ENCODE measurements around the gene HOXA4.

The HOXA4 gene

DNA sequence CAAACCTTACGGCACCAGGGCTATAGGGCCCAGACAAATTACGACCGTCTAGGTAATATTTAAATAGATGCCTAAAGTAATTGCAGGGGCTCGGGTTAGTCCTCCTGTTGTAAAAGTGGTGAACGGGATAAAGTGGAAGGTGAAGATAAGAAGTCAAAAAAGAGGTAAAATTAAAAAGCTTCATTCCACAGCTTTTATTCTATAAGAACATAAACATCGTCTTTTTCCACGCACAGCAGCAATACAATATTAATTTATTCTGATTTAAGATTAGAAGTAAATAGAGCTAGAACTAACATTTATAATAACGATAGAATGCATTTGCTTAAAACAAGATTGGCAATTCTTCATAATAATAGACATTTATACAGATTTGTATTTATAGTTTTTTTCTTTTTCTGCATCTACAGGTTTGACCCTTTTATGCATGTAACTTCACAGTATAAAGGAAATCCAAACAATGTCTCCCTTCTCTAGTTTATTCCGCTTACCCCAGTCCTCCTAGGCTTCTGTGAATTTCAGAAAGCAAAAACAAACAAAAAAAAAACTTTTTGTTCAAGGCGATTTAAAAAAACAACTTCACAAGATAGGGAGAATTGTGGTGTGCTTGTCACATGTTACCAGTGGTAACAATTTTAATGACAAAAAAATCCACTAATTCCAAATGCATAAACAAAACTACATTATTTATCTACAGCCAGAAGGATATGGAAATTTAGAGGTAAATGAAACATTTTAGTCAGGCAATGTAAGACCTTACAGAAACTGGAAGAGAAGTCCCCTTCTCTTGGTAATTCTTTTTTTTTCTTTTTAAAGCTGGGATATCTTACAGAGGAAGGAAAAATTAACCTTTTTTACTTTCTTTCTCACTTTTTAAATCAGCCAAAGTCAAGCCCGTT, 40.1 kb upstream of the HOXA4 start:
- DNase-seq (ENCODE audit: insufficient read length, low spot score): no peak
- no peak for FAIRE-seq

DNA sequence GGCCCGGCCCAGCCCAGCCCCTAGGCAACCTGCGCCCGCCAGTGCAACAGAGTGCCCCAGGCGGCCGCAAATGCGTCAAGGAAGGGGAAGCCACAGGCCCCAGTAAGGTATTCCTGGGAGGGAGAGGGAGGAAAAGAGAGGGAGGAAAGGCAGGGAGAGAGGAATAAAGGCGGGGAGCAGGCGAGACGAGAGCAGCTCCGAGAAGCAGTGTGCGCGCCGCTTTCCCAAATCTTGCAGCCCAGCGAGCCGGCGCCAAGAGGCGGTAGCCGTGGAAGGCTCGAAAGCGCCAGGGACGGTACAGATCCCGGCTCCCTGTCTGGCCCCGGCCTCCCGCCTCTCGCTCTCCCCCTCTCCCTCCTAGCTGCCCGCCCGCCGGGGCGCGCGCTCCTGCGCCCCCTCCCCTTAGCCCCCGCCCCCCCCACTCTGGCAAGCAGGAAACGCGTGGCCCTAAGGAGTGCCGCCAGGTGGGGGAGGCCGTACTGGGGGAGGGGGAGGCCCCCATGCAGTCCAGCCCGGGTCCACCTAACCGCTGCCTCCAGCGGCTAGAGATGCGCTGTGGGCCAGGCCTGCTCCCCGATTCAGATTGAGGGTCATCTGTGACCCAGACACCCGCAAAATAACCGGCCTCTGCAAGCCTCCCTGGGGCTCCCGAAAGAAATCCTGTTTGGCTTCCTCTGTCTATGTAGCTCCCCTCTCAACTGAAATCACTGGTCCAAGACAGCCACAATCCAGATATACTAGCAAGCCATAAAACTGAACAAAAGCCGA, 39.3 kb upstream of the HOXA4 start:
- FAIRE-seq: no peak
- DNase-seq (ENCODE audit: insufficient read length, low spot score): no peak

DNA sequence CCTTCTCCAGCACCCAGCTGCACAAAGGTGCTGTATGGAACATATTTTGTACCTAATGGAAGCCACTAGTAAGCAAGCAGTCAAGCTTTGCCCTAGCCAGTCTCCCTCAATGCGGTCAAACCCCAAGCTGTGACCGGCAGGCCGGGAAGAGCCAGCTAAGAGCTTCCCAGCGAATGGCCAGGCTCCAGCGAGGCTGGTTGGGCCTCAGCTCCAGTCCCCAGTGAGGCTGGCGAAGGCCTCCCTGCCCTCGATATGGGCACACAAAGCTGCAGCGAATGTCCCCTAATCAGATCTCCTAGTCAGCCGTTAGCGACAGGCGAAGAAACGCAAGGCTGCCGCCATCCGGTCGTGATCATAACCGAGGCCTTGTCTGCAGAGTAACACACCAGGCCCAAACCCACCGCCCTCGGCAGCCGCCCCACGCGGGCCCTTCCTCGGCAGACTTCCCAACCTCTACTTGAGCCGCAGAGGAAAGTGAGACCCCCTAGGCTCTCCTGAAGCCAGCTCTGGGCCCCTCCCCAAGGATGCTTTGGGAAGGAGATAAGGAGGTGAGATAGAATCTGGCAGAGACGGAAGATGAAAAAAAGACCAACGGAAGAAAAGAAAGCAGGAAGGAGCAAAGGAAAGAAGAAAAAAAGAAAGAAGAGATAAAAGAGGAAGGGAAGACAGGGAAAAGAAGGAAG, 37.8 kb upstream of the HOXA4 start:
- DNase-seq (ENCODE audit: insufficient read length, low spot score): no peak
- FAIRE-seq: no peak

DNA sequence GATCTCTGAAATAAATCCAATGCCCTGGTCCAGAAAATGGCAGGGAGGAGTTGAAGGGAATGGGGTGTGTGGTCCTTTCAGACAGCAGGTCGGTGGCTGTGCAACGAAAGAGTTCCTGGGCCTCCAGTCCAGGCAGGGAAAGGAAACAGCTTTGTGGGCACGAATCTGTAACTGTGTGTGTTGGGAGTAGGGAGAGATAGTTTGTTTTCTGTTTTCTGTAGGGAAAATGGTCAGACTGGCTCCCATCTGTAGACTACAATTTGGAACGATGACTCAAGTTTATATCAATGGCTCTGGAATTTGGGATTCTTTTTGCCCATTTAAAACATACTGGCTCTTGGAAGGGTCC, 37.3 kb upstream of the HOXA4 start:
- DNase-seq (ENCODE audit: insufficient read length, low spot score): no peak
- FAIRE-seq: no peak

DNA sequence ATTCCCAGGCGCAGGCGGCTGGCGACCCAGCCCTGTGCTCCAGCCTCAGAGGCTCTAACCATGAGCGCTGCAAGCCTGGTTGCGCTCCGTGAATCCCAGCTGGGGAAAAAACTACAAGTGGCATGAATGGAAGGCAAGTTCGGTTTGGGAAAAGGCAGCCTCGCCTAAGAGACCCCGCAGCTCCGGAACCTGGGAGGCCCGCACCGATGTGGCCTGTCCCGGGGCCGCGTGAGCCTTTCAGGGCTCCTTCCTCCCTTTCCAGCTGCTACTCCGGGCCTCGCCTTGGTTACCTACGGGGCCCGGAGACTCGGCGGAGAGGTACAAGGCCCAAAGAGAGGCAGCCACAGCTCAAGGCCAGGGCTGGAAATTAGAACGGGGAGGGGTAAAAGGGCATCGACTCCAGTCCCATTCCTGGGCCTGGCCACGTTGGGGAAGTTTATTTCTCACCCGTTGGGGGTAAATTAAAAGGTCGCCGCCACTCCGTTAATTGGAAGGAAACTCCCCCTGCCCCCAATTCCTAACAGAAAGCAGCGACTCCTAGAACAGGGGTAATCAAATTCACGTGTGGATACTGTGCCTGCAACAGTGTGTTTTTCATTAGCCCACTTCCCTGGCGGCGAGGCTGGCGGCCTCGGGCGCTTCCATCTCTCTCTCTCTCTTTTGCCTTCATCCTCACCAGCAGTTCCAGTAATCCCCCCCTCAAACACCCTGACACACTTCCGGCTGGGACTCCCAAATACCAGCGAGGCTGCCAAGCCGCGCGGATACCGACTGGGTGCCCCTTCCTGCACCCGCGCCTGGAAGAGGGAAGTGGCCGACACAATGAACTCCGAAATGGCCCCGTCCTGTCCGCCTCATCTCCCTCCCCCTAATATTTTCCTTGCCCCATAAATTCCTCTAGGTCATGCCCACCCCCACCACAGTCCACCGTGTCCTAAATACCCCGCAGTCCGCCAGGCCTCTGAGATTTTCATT, 36.3 kb upstream of the HOXA4 start:
- FAIRE-seq (no peak), DNase-seq (ENCODE audit: insufficient read length, low spot score) (no peak)

DNA sequence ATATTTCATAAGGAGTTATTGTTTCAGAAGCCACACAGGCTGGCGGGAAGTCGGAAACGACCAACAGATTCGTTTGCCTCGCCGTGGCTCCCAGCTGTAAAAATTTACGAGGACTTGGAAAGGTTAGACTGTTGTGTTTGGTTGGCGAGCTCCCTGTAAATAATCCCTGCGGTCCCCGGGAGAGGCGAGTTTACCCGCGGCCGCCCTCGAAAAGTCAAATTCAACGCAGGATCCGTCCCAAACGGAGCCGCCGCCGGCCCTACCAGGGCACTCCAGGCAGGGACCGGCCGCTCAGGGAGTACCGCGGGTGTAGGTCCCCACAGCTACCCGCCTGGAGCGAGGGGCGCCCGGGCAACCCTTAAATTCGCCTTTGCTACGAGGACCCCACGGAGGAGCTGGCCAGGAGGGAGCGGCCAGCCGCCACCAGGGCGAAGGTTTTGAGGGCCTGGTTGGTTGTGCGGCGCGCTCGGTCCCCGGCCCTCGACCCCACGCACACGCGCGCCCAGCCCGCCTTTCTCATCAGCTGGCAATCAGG, 35.5 kb upstream of the HOXA4 start:
- DNase-seq (ENCODE audit: insufficient read length, low spot score): no peak
- no peak for FAIRE-seq

DNA sequence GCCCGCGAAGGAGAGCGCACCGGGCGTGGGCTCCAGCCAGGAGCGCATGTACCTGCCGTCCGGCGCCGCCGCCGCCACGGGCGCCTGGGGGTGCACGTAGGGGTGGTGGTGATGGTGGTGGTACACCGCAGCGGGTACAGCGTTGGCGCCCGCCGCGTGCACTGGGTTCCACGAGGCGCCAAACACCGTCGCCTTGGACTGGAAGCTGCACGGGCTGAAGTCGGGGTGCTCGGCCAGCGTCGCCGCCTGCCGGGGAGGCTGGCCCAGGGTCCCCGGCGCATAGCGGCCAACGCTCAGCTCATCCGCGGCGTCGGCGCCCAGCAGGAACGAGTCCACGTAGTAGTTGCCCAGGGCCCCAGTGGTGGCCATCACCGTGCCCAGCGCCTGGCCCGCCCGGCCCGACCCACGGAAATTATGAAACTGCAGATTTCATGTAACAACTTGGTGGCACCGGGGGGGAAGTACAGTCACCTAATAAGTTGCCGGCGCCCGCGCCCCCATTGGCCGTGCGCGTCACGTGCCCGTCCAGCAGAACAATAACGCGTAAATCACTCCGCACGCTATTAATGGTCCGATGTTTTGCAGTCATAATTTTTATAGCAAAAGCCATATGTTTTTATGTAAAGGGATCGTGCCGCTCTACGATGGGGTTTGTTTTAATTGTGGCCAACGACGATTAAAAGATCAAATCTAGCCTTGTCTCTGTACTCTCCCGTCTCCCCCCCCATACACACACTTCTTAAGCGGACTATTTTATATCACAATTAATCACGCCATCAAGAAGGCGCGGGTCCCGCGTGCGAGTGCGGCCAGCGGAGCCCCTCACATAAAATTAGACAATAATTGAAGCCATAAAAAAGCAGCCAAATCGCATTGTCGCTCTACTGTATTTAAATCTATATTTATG, 34.8 kb upstream of the HOXA4 start, which contains the start of gene HOXA9:
TSS of gene HOXA9 (minus strand) at position 449 of the 907 bp plus-strand sequence. CDS start at position 369, 80 bp downstream.
- FAIRE-seq: no peak
- no peak for DNase-seq (ENCODE audit: insufficient read length, low spot score)

DNA sequence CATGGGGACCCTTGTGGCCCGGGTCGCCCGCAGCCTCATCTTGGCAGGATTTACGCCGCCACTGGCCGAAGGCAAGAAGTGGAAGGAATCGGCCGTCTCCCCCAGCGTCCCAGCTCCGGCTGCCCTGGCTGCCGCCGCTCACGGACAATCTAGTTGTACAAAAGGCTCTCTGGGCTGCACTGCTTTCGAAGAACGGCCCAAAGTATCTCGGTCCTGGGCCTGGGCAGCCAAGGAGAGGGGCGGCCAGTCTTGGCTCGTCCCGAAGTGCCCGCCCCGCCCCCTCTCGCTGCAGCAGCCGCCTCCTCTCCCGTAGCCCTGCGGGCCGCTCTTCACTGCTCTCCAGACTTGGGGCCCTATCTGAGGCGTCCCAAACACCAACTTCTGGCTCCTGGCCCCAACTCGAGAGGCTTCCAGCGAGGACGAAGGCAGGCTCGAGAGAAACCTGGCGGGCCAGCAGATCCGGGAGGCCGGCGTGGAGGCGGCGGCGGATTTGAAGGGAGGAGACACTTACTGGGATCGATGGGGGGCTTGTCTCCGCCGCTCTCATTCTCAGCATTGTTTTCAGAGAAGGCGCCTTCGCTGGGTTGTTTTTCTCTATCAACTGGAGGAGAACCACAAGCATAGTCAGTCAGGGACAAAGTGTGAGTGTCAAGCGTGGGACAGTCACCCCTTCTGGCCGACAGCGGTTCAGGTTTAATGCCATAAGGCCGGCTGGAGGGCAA, 34.0 kb upstream of the HOXA4 start:
- FAIRE-seq (no peak), DNase-seq (ENCODE audit: insufficient read length, low spot score) (no peak)

DNA sequence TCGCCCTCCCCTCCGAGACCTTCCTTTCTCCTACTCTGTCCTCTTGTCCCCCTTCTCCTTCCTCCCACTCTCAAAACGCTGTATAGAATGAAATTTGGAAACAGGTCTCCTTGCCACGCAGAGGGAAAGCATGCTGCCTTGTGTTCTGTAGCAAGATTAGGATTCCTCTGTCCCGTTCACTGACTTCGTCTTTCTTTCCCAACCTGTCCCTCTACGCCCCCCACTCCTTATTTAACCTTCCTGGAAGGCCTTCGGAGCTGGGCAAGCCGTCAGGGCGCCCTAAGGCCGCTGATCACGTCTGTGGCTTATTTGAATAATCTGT, 33.4 kb upstream of the HOXA4 start:
- FAIRE-seq (no peak), DNase-seq (ENCODE audit: insufficient read length, low spot score) (no peak)

DNA sequence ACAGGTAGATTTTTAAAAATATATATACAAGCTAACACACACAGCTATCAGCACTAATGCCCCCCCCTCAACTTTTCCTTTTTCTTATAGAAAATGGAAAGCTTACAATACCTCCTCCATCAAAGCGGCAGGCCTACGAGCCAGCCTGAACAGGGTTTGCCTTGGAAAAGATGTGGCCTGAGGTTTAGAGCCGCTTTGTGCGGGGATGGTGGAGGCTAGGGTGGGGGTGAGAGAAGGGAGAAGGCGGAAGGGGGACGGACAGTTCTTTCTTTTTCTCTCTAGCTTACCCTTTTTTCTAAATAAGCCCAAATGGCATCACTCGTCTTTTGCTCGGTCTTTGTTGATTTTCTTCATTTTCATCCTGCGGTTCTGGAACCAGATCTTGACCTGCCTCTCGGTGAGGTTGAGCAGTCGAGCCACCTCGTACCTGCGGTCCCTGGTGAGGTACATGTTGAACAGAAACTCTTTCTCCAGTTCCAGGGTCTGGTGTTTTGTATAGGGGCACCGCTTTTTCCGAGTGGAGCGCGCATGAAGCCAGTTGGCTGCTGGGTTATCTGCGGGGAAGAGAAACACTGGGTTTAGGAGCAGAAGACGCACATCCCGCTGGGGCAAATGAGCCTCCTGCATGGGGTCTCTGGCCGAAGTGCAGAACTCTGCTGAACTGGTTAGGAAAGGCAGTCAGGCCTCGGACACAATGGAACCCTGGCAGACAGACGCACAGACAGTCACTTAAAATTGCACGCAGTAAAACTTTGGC, 32.9 kb upstream of the HOXA4 start:
- FAIRE-seq (no peak), DNase-seq (ENCODE audit: insufficient read length, low spot score) (no peak)

DNA sequence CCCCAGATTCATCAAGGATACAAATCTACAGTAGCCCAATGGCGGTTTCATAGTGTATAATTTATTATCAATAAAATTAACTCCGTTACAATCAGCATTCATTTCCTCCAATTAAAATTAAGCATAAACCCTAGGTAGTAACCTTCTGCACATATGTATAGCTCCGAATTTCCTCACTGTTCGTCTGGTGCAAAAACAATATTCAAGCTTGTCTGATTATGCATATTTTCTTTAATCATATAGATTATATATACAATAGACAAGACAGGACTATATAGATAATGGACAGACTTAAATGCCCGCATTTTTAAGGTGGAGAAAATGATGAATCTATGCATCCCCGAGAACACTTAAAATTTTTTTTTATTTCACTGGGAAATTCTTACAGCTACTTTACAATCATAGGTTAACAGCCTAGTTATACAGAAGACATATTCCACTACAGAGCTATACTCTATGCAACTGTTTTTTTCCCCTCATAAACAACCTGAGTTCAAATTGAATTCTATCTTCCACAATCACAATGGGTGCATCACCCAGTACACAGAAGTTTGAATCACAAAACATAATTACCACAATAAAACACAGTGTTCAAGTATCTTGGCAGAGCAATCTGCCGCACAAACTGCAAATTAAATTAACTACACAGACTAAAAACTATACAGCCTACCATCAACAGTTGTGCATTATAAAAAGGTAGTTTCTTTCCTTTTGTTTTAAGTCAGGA, 32.2 kb upstream of the HOXA4 start:
- FAIRE-seq (no peak), DNase-seq (ENCODE audit: insufficient read length, low spot score) (no peak)

DNA sequence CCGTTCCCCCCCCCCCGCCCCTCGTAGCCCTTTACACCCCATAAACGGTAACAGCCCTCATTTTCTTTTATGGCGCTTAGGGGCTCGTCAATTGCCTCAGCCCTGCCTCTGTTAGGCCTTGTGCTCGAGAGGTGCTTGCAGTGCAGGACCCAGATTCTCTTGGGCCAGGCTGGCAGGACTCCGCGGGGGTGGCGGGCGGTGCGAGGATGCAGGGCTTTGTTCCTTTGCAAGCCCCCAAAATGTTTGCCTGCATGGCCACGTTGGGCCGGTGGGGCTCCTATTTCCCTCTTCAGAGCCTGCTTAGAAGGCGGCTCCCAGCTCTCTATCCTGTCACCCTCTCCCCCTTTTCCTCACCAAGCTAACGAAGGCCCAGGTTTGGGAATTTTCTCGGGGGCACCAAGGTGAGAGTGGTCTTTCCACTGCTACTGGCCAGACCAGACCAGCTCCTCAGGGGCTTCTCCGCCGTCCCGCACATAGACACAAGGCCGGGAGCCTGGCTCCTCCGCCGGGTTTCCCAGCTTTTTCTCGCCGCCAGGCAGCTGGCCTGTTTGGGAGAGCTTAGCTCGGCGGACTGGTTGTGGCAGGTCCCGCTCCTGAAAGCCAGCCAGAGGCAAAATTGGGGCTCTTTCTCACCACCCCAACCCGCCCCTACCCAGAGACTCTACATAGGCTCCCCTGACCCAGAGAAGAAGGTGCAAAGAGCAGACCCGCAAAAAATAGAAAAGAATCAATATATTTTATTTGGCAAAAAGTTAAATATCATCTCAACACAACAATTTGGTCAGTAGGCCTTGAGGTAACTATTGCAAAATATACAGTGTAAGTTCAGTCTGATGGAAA, 31.4 kb upstream of the HOXA4 start:
- FAIRE-seq: no peak
- no peak for DNase-seq (ENCODE audit: insufficient read length, low spot score)

DNA sequence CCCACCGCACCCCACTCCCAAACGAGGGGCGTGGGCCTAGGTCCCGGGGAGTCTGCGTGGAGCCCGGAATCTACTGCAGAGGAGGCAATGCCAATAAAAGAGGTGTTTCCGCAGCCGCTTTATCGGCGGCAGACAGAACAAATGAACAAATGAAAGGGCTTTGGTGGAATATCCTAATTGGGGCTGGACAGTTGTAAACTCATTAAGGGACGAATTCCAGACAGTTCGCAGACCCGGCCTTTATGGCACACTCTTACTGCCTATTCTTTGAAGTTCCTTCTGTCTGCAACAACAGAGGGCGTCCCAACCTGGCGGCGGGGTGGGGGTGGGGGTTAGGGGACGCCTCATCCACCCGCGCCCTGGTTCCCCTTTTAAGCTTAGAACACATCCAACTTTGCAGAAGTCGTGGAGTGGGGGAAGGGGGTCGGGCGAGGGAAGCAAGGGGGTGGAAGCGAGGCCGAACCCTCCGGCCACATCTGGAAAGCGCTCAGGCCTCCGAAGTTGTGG, 30.7 kb upstream of the HOXA4 start:
- FAIRE-seq (no peak), DNase-seq (ENCODE audit: insufficient read length, low spot score) (no peak)

DNA sequence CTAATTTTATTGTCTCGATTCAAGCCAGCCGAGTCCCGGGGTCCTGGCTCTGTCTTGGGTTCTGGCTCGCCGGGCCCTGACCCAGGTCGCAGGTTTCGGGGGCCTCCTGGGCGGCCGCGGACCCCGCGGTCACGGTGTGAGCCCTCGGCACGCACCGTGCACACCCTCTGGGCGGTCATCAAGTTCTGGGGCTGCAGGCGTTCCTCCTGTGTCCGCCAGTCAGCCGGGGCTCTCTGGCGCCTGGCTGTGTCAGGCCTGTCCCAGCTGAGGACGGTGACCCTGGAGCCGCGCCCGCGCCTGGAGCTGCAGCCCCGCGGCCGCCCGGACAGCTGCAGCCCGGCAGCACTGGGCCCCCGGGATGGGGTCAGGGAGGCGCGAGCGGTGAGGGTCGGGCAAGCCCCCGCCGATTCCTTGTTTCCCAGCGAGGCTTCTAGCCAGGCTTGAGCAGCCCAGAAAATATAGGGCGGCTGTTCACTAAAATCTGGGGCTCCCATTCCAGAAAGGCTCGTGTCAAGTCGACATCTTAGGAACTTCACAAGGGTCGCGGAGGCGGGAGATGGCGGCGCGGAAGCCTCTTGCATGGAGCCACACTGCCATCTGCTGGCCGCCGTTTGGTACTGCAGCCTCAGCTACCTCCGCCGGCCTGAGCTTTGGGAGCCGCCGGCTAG, 30.1 kb upstream of the HOXA4 start:
- DNase-seq (ENCODE audit: insufficient read length, low spot score): peak; percentile 91
- FAIRE-seq: peak; percentile 90

DNA sequence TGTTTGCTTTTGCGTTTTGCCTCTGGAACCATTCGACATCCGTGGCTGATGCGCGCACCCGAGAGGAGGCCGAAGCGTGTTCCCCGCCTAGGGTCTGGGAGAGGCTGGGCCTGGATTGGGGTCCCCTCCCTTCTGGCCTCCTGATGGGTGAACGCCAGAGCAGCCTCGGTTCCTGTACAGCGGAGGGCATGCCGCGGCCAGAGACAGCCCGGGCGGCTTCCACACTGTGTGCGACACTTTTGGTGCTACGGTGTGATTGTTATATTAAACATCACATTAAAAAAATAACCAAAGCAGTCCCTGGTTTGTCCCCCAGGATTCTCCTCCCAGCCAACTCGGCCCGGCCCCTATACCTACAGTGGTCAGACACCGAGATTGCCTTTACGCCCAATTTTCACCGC, 29.6 kb upstream of the HOXA4 start:
- DNase-seq (ENCODE audit: insufficient read length, low spot score) (no peak), FAIRE-seq (no peak)
